GM23338 (cell line): Measurements from ENCODE around the gene CENPP.

Source experiments
- CTCF ChIP-seq, 2 experiments: fragments of 200-600 bp in 1 of 2; sonication (generic) in 1 of 2; conservative IDR thresholded peaks; 2 replicates each; pipeline versions ENCODE4 v1.5.1 to v1.6.1; 2016 to 2017; ENCODE audit warnings: antibody characterized with exemption in 2 of 2, low read depth in 2 of 2, mild to moderate bottlenecking in 2 of 2, moderate library complexity in 1 of 2
- ETS1 ChIP-seq: IDR thresholded peaks from 2 replicates; pipeline ENCODE4 v1.6.1; 2016; ENCODE audit warnings: antibody characterized with exemption
- EZH2 ChIP-seq: fragments of 200-600 bp; sonication (generic); IDR thresholded peaks from one replicate; pipeline ENCODE4 v1.8.0; 2017; ENCODE audit warnings: antibody characterized with exemption, mild to moderate bottlenecking, low read depth; ENCODE audit not compliant: unreplicated experiment
- EZH2phosphoT487 ChIP-seq: fragments of 200-600 bp; sonication (generic); IDR thresholded peaks from one replicate; pipeline ENCODE4 v1.8.1; 2018; ENCODE audit warnings: antibody characterized with exemption; ENCODE audit not compliant: unreplicated experiment
- POLR2AphosphoS5 ChIP-seq: IDR thresholded peaks from 2 replicates; pipeline ENCODE4 v1.6.1; 2016; ENCODE audit warnings: antibody characterized with exemption, low read depth

- no peak for TF ChIP-seq POLR2AphosphoS5
- TF ChIP-seq CTCF (conservative IDR thresholded peaks at IDR 0.05; ENCODE audit: low read depth in 2 of 2) = no peak
- TF ChIP-seq EZH2 = no peak
- no peak for TF ChIP-seq EZH2phosphoT487
- no peak for TF ChIP-seq ETS1
These were observed 97.9 kb downstream of the CENPP start for GRCh38 chr9:92423612-92424011.
